ENCODE measurements around the gene BCDIN3D.

DNA sequence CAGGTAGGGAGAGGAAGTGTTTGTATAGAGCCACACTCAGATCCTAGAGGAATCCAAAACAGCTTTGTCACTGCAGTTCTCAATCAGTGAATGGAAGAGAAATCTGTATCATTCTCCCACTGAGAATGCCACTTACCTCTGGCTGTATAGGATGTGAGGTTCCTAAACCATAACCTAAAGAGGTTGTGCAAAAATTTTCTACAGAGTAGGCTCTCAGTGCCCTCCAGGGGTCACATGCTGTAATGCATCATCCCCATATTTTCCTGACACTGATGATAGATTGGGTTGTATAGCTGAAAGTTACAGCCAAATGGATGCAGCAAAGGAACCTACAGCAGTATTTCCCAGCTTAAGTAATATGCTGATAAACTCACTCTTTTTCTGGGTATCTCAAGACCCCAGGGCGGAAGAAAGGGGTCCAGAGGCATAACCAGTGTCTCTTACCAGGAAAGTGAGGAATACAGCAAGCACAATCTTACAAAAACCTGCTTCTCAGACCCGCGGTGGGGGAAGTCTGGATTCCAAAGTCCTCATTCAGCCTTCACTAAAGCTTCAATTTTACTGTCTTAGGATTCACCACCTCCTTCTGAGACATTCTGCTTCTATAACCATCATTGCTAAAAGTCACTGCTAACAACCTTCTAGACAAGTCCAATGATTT, 3.8 kb downstream of the BCDIN3D start:
- TF ChIP-seq SIN3A (IDR thresholded peaks at IDR 0.05; ENCODE audit: borderline replicate concordance, insufficient read depth, low read length) = no peak
- TF ChIP-seq POLR2AphosphoS5 (IDR thresholded peaks at IDR 0.05; ENCODE audit: low read depth, low read length) = no peak
